Lower leg skin (tissue), 3 donors: Measurements from ENCODE around the gene SLC66A3.
"Not testable (repeated sequence)": the region's sequence is repeated elsewhere in the genome, so short reads cannot be mapped to it uniquely, and the experiment has no call there.

Experiments
- CTCF ChIP-seq, 3 donors: fragments of 450-650 bp; IDR thresholded peaks; one replicate each; pipeline ENCODE4 v1.5.1; 2016; ENCODE audit warnings: antibody characterized with exemption in 3 of 3, mild to moderate bottlenecking in 3 of 3, moderate library complexity in 2 of 3
- POLR2A ChIP-seq, 2 donors: fragments of 450-650 bp; IDR thresholded peaks; one replicate each; pipeline ENCODE4 v1.6.1; 2016 to 2017; ENCODE audit warnings: antibody characterized with exemption in 2 of 2, mild to moderate bottlenecking in 1 of 2, moderate library complexity in 1 of 2

GRCh38 chr2:11165046-11165445, 9.8 kb downstream of the SLC66A3 start:
- TF ChIP-seq CTCF, POLR2A (IDR thresholded peaks at IDR 0.05): not testable (repeated sequence)
